Panc1 (cell line): Measurements from ENCODE around the gene OTOG. TPM values are rescaled to one million over a fixed set of nuclear protein-coding genes. Genes with fewer than 3 reads are reported as not detected.

ENCODE experiments used
- ATAC-seq: fragments of 200-7000 bp; cut with Tn5 transposase; 2 replicates; pipeline ENCODE4 v1.9.1; 2020; ENCODE audit warnings: mild to moderate bottlenecking, moderate library complexity
- BruUV-seq: library from RNA; stranded (reverse); fragments of 400-500 nt; replicated peaks from 2 replicates; lab custom pipeline; 2021; lab: Mats Ljungman, UMichigan
- CTCF ChIA-PET: fragments of 300-600 bp; sonication (Branson Sonifier 250); formaldehyde crosslinking; loops from one replicate; lab custom pipeline; 2022; ENCODE audit warnings: antibody characterized with exemption; lab: Charles Lee
- POLR2A ChIA-PET: fragments of 300-600 bp; sonication (Branson Sonifier 250); formaldehyde crosslinking; loops from one replicate; lab custom pipeline; 2022; ENCODE audit warnings: antibody characterized with exemption; lab: Charles Lee
- DNase-seq: peaks from one replicate; pipeline ENCODE4 v3.0.0-alpha.2; 2010; ENCODE audit warnings: low read depth, low spot score
- H3K27ac ChIP-seq: 2 replicates; pipeline ENCODE4 v1.5.1; 2011; ENCODE audit warnings: mild to moderate bottlenecking, low read length, inconsistent platforms
- H3K27me3 ChIP-seq: fragments of 200-500 bp; sonication (Bioruptor generic); 2 replicates; pipeline ENCODE4 v1.6.0; 2014; ENCODE audit warnings: low read length, inconsistent platforms; ENCODE audit not compliant: control insufficient read depth, insufficient read depth
- H3K36me3 ChIP-seq: fragments of 200-500 bp; sonication (Bioruptor generic); 2 replicates; pipeline ENCODE4 v1.5.1; 2014; ENCODE audit warnings: inconsistent platforms, mild to moderate bottlenecking, low read length, moderate library complexity; ENCODE audit not compliant: control insufficient read depth, insufficient read depth
- H3K4me1 ChIP-seq: 2 replicates; pipeline ENCODE4 v1.5.1; 2011; ENCODE audit warnings: inconsistent platforms, mild to moderate bottlenecking, low read length, moderate library complexity; ENCODE audit not compliant: control insufficient read depth, insufficient read depth
- H3K4me3 ChIP-seq, 2 experiments: 2 replicates each; pipeline ENCODE4 v1.5.1; 2011 to 2012; ENCODE audit warnings: low read depth in 2 of 2, low read length in 2 of 2, mild to moderate bottlenecking in 2 of 2, inconsistent platforms in 1 of 2, moderate library complexity in 1 of 2
- H3K9me3 ChIP-seq: fragments of 200-500 bp; sonication (Bioruptor generic); 2 replicates; pipeline ENCODE4 v1.5.1; 2014; ENCODE audit warnings: low read depth, mild to moderate bottlenecking, inconsistent platforms, low read length, moderate library complexity; ENCODE audit not compliant: control insufficient read depth, insufficient read depth
- POLR2AphosphoS5 ChIP-seq: IDR thresholded peaks from 2 replicates; pipeline ENCODE4 v1.6.1; 2012; ENCODE audit warnings: mild to moderate bottlenecking, low read depth, low read length, moderate library complexity
- SIN3A ChIP-seq: IDR thresholded peaks from 2 replicates; pipeline ENCODE4 v1.6.1; 2012; ENCODE audit warnings: low read depth, mild to moderate bottlenecking, low read length, moderate library complexity, borderline replicate concordance; ENCODE audit not compliant: insufficient read depth
- TCF7L2 ChIP-seq: IDR thresholded peaks from 2 replicates; pipeline ENCODE4 v1.6.1; 2011; ENCODE audit warnings: mild to moderate bottlenecking, low read depth, low read length, inconsistent platforms
- in situ Hi-C: cut with HindIII; loops from 2 replicates; pipeline ENCODE4 v1.10.0; 2016; ENCODE audit warnings: low sequenced_read_pairs, low pct_unique_long_range_greater_than_20kb
- intact Hi-C: fragments of 100-400 bp; cut with micrococcal nuclease; formaldehyde crosslinking; loops from one replicate; pipeline ENCODE4 v1.10.0; 2022; ENCODE audit not compliant: unreplicated experiment
- total RNA-seq: library from RNA; stranded (reverse); gene quantifications from one replicate; pipeline ENCODE4 v1.2.1, GENCODE V29; 2021; ENCODE audit not compliant: unreplicated experiment
- TF ChIP-seq, protein P1 (sequence below): fragments of 450-650 bp; IDR thresholded peaks from 2 replicates; pipeline ENCODE4 v1.5.1; 2017; ENCODE audit warnings: mild to moderate bottlenecking
- TF ChIP-seq, protein P2 (sequence below), 2 experiments: IDR thresholded peaks; 2 replicates each; pipeline ENCODE4 v1.6.1; 2011 to 2012; ENCODE audit warnings: low read depth in 2 of 2, control low read depth in 1 of 2, low read length in 1 of 2, mild to moderate bottlenecking in 1 of 2, moderate library complexity in 1 of 2; ENCODE audit not compliant: insufficient read depth in 1 of 2

The OTOG gene
- total RNA-seq, 1 experiment from 2014 or later = not detected

DNA sequence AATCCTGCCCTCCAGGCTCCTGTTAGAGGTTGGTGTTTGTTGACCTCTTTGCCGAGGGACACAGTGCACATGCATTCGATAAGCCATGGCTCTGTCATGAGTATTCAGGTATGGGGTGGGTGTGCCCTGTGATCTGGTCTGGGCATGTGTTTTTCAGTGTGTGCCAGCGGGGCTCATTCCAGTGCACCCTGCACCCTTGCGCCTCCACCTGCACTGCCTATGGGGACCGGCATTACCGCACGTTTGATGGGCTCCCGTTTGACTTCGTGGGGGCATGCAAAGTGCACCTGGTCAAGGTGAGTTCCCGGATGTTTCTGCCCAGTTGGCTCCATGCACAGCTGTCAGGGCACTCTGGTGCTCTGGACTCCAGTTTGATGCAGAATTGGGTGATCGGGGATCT, 44.2 kb downstream of the OTOG start:
- CTCF ChIA-PET = no interaction called here
- BruUV-seq = no TSS peak
- DNase-seq = no peak
- no peak for TF ChIP-seq TCF7L2
- TF ChIP-seq, protein P1, sequence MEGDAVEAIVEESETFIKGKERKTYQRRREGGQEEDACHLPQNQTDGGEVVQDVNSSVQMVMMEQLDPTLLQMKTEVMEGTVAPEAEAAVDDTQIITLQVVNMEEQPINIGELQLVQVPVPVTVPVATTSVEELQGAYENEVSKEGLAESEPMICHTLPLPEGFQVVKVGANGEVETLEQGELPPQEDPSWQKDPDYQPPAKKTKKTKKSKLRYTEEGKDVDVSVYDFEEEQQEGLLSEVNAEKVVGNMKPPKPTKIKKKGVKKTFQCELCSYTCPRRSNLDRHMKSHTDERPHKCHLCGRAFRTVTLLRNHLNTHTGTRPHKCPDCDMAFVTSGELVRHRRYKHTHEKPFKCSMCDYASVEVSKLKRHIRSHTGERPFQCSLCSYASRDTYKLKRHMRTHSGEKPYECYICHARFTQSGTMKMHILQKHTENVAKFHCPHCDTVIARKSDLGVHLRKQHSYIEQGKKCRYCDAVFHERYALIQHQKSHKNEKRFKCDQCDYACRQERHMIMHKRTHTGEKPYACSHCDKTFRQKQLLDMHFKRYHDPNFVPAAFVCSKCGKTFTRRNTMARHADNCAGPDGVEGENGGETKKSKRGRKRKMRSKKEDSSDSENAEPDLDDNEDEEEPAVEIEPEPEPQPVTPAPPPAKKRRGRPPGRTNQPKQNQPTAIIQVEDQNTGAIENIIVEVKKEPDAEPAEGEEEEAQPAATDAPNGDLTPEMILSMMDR = no peak
- TF ChIP-seq POLR2AphosphoS5 = no peak
- TF ChIP-seq, protein P2, sequence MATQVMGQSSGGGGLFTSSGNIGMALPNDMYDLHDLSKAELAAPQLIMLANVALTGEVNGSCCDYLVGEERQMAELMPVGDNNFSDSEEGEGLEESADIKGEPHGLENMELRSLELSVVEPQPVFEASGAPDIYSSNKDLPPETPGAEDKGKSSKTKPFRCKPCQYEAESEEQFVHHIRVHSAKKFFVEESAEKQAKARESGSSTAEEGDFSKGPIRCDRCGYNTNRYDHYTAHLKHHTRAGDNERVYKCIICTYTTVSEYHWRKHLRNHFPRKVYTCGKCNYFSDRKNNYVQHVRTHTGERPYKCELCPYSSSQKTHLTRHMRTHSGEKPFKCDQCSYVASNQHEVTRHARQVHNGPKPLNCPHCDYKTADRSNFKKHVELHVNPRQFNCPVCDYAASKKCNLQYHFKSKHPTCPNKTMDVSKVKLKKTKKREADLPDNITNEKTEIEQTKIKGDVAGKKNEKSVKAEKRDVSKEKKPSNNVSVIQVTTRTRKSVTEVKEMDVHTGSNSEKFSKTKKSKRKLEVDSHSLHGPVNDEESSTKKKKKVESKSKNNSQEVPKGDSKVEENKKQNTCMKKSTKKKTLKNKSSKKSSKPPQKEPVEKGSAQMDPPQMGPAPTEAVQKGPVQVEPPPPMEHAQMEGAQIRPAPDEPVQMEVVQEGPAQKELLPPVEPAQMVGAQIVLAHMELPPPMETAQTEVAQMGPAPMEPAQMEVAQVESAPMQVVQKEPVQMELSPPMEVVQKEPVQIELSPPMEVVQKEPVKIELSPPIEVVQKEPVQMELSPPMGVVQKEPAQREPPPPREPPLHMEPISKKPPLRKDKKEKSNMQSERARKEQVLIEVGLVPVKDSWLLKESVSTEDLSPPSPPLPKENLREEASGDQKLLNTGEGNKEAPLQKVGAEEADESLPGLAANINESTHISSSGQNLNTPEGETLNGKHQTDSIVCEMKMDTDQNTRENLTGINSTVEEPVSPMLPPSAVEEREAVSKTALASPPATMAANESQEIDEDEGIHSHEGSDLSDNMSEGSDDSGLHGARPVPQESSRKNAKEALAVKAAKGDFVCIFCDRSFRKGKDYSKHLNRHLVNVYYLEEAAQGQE (IDR thresholded peaks at IDR 0.05; ENCODE audit: insufficient read depth in 1 of 2, low read depth in 2 of 2, low read length in 1 of 2) = no peak
- no peak for ATAC-seq
- intact Hi-C loops (no loop called here), in situ Hi-C loops (no loop called here)
- Histone ChIP-seq H3K27me3 (peaks cover 23% of the 10 kb centered on the region), H3K9me3 (no peaks in the 10 kb centered on the region), H3K4me1 (no peaks in the 10 kb centered on the region), H3K36me3 (no peaks in the 10 kb centered on the region), H3K4me3 (no peak overlapping the region), H3K27ac (no peak overlapping the region)
- POLR2A ChIA-PET = no interaction called here

DNA sequence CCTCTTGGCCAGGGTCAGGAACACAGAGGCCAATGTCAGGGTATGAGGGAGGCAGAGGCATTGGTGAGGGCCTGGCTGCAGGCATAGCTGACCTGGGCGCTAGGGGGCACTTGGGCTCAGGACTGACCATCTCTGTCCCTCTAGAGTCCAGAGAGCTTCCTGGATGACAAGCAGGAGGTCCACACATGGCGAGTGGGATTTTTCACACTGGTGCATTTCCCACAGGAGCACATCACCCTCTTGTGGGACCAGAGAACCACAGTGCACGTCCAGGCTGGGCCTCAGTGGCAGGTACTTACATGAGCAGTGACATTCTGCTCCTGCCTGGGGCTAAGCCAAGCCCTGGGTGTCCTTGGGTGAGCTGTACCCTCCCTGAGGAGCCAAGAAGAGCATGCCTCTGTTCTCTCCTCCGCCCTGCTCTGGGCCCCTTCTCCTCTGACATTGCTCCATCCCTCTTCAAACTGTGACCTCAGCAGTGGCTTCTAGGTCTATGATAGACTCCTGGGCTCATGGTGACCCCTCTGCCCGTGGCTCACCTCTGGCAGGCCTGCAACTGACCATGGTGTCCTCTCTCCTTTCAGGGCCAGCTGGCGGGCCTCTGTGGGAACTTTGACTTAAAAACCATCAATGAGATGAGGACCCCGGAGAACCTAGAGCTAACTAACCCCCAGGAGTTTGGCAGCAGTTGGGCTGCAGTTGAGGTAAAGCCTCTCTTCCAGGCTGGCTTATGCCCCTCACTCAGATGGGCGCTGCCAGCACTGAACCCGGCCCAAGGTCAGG, 46.6 kb downstream of the OTOG start:
- DNase-seq (no peak), ATAC-seq (no peak; the same call in 1 of the 2 replicates)
- no peak overlapping the region for H3K27ac ChIP-seq
- in situ Hi-C loops (no loop called here), intact Hi-C loops (no loop called here)
- H3K36me3 ChIP-seq = no peaks in the 10 kb centered on the region
- no peaks in the 10 kb centered on the region for H3K4me1 ChIP-seq
- peaks cover 23% of the 10 kb centered on the region for H3K27me3 ChIP-seq
- TF ChIP-seq, protein P1 = peak; percentile 35
- no peak for TF ChIP-seq SIN3A
- H3K9me3 ChIP-seq = no peaks in the 10 kb centered on the region
- no TSS peak for BruUV-seq
- CTCF ChIA-PET = no interaction called here
- POLR2A ChIA-PET = no interaction called here
- no peak overlapping the region for H3K4me3 ChIP-seq
